Skeletal muscle satellite cell (primary cell): ENCODE measurements around the gene TMEM175.
"Not testable (repeated sequence)": the region's sequence is repeated elsewhere in the genome, so short reads cannot be mapped to it uniquely, and the experiment has no call there.

ENCODE experiments used
- H3K27me3 ChIP-seq: 2 replicates; pipeline ENCODE4 v1.7.0; 2013; ENCODE audit warnings: low read length; ENCODE audit not compliant: control insufficient read depth, insufficient read depth
- H3K36me3 ChIP-seq: 2 replicates; pipeline ENCODE4 v1.7.0; 2013; ENCODE audit warnings: mild to moderate bottlenecking, control low read depth, low read length; ENCODE audit not compliant: insufficient read depth
- H3K4me1 ChIP-seq: 2 replicates; pipeline ENCODE4 v1.7.0; 2013; ENCODE audit warnings: low read length; ENCODE audit not compliant: control insufficient read depth, insufficient read depth
- H3K4me2 ChIP-seq: 2 replicates; pipeline ENCODE4 v1.7.0; 2013; ENCODE audit warnings: mild to moderate bottlenecking, low read length
- H3K4me3 ChIP-seq: 2 replicates; pipeline ENCODE4 v1.7.0; 2013; ENCODE audit warnings: low read length
- H3K9ac ChIP-seq: 2 replicates; pipeline ENCODE4 v1.7.0; 2013; ENCODE audit warnings: mild to moderate bottlenecking, low read depth, low read length, moderate library complexity
- H3K9me3 ChIP-seq: replicated peaks from 2 replicates; pipeline ENCODE4 v1.7.0; 2013; ENCODE audit warnings: mild to moderate bottlenecking, control low read depth, low read length

Gene TMEM175

DNA sequence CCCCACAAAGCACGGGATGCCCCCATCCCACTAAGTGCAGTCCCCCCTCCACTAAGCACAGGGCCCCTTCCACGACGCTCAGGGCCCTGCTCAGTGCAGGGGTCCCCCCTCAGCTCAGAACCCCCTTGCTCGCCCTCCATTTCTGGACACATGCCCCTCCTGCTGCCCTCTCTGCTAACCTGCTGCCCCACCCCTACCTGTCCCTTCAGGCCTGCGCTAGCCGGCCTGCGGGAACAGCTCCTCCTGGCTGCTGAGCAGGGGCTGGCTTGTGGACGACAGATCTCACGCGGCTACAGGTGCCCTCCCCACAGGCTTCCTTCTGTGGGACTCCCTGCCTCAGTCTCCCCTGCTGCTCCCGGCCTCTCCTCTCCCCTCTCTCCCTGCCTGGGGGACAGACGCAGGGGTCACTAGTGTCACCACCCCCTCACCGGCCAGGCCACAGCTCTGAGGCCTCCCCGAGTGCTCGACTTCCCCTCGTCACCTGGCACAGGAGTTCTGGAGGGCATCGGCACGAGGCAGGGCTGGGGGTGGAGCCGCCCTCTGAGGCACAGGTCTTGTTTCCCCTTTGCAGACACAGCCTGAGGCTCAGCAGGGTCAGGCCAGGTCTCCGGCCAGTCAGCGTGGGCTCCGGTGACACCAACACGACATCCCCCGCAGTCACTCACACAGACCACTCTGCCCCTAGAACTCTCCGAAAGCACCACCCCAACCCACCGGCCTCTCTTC is 21.7 kb upstream of the TMEM175 start:
- H3K36me3 ChIP-seq: peaks cover 25% of the 10 kb centered on the region
- no peak overlapping the region for H3K4me3 ChIP-seq
- no peak overlapping the region for H3K9ac ChIP-seq
- H3K4me2 ChIP-seq: no peak overlapping the region
- H3K4me1 ChIP-seq: no peaks in the 10 kb centered on the region
- H3K27me3 ChIP-seq: no peaks in the 10 kb centered on the region
- H3K9me3 ChIP-seq: no peaks in the 10 kb centered on the region

DNA sequence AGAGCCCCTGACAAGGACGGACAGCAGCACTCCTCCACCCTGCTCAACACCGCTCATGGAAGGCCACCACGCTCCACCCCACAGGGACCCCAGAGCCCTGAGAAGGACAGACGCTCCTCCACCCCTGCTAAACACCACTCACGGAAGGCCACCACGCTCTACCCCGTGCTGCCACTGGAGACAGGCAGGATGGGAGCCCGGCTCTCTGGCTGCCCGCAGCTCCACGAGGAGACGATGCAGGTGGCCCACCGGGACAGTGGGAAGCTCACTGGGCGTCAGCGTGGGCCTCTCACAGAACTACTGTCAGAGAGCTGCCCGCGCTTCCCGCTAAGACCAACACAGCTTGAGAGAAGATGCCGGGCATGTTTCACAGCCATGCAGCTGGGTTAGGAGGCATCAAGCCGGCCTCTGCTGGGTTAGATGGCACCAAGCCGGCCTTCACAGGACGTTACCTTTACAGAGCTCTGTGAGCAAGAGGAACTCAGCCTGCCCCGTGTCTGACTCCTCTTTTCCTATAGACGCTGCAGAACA is 21.0 kb upstream of the TMEM175 start:
- Histone ChIP-seq H3K9ac (no peak overlapping the region), H3K9me3 (no peaks in the 10 kb centered on the region), H3K4me2 (no peak overlapping the region), H3K4me1 (no peaks in the 10 kb centered on the region), H3K4me3 (no peak overlapping the region), H3K27me3 (no peaks in the 10 kb centered on the region), H3K36me3 (peaks cover 18% of the 10 kb centered on the region)

DNA sequence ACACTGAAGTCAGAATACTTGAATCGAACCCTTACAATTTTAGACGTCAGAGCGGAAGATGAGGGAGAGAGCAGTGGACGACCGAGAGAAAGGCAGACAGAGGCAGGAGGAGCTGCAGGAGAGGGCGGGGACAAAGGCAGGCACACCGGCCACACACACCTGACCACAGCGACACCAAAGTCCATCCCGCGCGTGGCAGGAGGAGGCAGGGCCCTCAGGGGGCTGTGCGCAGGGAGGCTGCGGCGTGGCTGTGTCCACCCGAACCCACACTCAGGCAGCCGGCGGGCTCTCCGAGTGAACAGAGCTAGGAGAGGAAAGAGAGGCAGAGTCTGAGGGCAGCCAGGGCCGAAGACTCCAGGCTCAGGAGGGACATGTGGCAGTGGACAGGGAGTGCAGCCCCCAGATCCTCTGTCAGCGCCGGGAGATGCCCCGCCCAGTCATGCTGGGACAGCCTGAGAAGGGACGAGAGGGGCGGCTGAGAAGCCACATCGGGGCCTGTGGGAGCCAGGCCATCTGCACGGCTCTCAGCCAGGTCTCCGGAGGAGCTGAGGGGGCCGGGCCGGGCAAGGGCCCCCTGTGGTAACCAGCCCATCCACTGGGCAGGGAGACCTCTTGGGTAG is 20.3 kb upstream of the TMEM175 start:
- Histone ChIP-seq H3K4me2 (no peak overlapping the region), H3K4me1 (no peaks in the 10 kb centered on the region), H3K4me3 (no peak overlapping the region), H3K36me3 (peaks cover 18% of the 10 kb centered on the region), H3K27me3 (no peaks in the 10 kb centered on the region), H3K9ac (no peak overlapping the region), H3K9me3 (no peaks in the 10 kb centered on the region)

DNA sequence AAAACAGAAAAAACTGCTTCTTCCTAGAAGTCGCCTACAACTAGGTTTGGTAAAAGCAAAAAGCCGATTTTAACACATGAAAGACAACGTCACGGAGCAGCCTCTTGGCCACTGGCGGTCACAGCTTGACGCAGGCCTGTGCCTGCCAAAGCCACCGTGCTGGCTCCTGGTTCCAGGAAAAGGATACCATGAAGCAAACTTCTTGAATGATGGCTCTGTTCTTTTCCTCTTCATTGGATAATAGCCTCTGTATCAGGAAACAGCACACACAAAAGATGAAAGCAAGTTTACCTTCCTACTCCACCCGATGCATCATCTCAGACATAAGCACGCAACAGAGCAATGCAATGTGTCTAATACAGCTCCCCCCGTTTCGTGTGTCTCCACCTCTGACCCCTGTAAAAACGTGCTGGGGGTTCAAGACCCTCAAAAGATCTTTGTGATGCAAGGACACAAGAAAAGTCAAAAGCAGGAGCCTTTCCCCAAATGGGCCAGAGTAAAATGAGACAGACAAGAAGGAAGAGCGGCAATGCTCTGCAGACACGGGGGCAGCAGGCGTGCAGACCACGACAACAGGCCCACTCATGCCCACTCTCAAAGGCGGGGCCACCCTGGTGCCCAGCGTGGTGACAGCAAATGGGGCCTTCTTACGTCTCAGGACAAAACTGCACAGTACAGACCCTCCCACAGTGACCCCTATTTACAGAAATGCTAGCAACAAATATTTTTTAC is 19.5 kb upstream of the TMEM175 start:
- H3K9ac ChIP-seq: no peak overlapping the region
- H3K4me1 ChIP-seq: no peaks in the 10 kb centered on the region
- no peaks in the 10 kb centered on the region for H3K9me3 ChIP-seq
- no peak overlapping the region for H3K4me2 ChIP-seq
- H3K4me3 ChIP-seq: no peak overlapping the region
- no peaks in the 10 kb centered on the region for H3K27me3 ChIP-seq
- peaks cover 18% of the 10 kb centered on the region for H3K36me3 ChIP-seq

DNA sequence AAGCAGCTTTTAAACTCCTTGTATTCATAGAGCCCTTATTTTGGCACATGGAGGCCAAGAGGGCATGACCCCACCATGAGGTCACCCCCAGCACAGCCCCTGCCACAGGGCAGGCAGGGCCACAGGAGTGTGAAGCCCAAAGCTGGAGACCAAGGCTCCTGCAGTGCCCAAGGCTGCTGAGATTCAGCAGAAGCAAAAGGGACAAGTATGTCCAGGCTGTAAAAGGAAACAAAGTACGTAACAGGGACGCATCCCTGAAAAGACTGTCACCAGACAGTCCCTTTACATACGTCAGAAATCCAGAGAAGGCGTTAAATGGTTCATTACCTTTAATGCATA is 19.0 kb upstream of the TMEM175 start:
- H3K9ac ChIP-seq: no peak overlapping the region
- H3K4me3 ChIP-seq: no peak overlapping the region
- H3K4me1 ChIP-seq: no peaks in the 10 kb centered on the region
- no peak overlapping the region for H3K4me2 ChIP-seq
- H3K27me3 ChIP-seq: no peaks in the 10 kb centered on the region
- H3K9me3 ChIP-seq: no peaks in the 10 kb centered on the region
- peaks cover 18% of the 10 kb centered on the region for H3K36me3 ChIP-seq

DNA sequence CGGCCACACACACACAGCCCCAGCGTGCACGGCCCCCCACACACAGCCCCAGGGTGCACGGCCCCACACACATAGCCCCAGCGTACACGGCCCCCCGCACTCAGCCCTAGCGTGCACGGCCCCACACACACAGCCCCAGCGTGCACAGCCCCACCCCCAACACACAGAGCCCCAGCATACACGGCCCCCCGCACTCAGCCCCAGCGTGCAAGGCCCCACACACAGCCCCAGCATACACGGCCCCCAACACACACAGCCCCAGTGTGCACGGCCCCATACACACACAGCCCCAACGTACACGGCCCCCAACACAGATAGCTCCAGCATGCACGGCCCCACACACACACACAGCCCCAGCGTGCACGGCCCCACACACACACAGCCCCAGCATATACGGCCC is 17.7 kb upstream of the TMEM175 start:
- Histone ChIP-seq H3K4me1 (no peaks in the 10 kb centered on the region), H3K9me3 (no peaks in the 10 kb centered on the region), H3K36me3 (peaks cover 18% of the 10 kb centered on the region), H3K9ac (no peak overlapping the region), H3K4me2 (no peak overlapping the region), H3K27me3 (no peaks in the 10 kb centered on the region), H3K4me3 (no peak overlapping the region)

DNA sequence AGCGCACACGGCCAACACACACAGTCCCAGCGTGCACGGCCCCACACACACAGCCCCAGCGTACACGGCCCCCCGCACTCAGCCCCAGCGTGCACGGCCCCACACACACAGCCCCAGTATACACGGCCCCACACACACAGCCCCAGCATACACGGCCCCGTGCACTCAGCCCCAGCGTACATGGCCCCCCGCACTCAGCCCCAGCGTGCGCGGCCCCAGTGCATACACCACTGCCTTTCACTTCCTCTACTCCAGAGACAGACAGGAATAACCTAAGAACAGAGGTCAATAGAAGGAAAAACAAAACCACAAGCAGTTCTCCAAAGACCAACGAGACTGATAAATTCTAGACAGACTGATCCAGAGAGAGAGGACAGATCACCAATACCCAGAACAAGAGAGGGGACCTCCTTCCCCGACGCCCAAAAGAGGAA is 17.2 kb upstream of the TMEM175 start:
- Histone ChIP-seq H3K9me3 (no peaks in the 10 kb centered on the region), H3K27me3 (no peaks in the 10 kb centered on the region), H3K36me3 (peaks cover 18% of the 10 kb centered on the region), H3K4me3 (no peak overlapping the region), H3K4me2 (no peak overlapping the region), H3K4me1 (no peaks in the 10 kb centered on the region), H3K9ac (no peak overlapping the region)

DNA sequence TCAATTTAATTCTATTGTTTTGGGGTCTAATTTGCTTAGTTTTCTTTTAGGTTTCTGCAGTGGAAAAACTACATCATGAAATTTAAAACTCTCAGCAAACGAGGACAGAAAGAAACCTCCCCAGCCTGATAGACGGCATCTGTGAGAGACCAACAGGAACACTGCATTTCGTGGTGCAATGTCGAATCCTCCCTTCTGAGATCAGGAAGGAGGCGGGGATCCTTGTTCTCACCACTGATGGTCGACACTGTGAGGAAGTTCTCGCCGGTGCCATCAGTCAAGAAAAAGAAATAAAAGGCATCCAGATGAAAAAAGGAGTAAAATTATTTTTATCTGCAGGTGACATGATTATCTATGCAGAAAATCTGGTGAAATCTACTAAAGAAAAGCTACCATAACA is 16.7 kb upstream of the TMEM175 start:
- Histone ChIP-seq H3K9me3 (no peaks in the 10 kb centered on the region), H3K4me1 (no peaks in the 10 kb centered on the region), H3K4me3 (no peak overlapping the region), H3K9ac (no peak overlapping the region), H3K36me3 (peaks cover 14% of the 10 kb centered on the region), H3K4me2 (no peak overlapping the region), H3K27me3 (no peaks in the 10 kb centered on the region)

DNA sequence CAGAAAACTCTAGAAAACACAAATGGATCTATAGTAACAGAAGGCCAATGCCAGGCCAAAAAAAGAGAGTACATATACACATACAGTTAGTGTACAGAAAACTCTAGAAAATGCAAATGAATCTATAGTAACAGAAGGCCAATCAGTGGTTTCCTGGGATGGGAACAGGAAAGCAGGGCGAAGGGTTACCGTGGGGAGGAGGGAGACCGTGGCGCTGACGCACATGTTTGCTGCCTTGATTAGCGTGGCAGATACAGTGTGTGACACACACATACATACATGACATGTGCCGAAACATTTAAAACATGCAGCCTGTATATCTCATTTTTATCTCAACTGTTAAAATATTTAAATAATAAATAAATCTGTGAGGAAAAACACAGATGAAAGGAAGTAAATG is 14.8 kb upstream of the TMEM175 start:
- Histone ChIP-seq H3K4me1 (no peaks in the 10 kb centered on the region), H3K9me3 (no peaks in the 10 kb centered on the region), H3K27me3 (no peaks in the 10 kb centered on the region), H3K36me3 (no peaks in the 10 kb centered on the region), H3K9ac (no peak overlapping the region), H3K4me3 (no peak overlapping the region), H3K4me2 (no peak overlapping the region)

DNA sequence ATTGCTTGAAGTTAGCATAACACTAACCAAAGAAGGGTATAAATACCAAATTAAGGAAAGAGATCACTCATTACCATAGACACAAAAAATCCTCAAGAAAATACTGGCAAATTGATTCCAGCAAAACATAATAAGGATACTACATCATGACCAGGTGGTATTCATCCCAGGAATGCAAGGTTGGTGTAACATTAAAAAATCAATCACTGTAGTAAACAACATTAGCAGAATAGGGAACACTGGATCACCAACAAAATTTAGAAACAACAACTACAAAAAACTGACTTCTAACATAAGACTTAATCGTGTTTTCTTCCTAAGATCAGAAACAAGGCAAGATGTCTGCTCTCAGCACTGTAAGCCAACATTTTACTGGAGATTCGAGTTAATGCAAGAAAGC is 14.3 kb upstream of the TMEM175 start:
- Histone ChIP-seq H3K36me3 (peaks cover 4% of the 10 kb centered on the region), H3K9me3 (no peaks in the 10 kb centered on the region), H3K27me3 (no peaks in the 10 kb centered on the region), H3K4me2 (no peak overlapping the region), H3K4me1 (no peaks in the 10 kb centered on the region), H3K4me3 (no peak overlapping the region), H3K9ac (no peak overlapping the region)

DNA sequence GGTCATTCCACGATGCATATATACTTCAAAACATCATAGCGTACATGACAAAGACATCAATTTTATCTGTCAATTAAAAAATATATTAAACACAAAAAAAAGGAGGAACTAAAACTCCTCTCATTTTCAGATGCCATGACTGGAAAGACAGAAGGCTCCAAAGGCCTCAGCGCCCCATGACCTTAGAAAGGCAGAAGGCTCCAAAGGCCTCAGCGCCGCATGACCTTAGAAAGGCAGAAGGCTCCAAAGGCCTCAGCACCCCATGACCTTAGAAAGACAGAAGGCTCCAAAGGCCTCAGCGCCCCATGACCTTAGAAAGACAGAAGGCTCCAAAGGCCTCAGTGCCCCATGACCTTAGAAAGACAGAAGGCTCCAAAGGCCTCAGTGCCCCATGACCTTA is 13.7 kb upstream of the TMEM175 start:
- H3K4me3 ChIP-seq, H3K9me3 ChIP-seq, H3K4me2 ChIP-seq, H3K27me3 ChIP-seq, H3K36me3 ChIP-seq, H3K4me1 ChIP-seq, H3K9ac ChIP-seq: not testable (repeated sequence)
